ENCODE measurements around the gene ADCK1. TPM values are rescaled to one million over a fixed set of nuclear protein-coding genes. Genes with fewer than 3 reads are reported as not detected.

Gene ADCK1
- total RNA-seq, 6 donors from 2014 or later = 5.6 to 40.3 (median 9.2) TPM

GRCh38 chr14:77800814-77801213 lies 905 bp downstream of the ADCK1 start:
- H3K36me3 ChIP-seq = no peaks in the 10 kb centered on the region
- TF ChIP-seq CTCF (IDR thresholded peaks at IDR 0.05) (no peak), EP300 (IDR thresholded peaks at IDR 0.05) (no peak), POLR2AphosphoS5 (IDR thresholded peaks at IDR 0.05) (no peak), POLR2A (IDR thresholded peaks at IDR 0.05) (no peak)
- H3K4me1 ChIP-seq = peaks cover 0 to 13% (median 4%) of the 10 kb centered on the region in 4 donors
- no peaks in the 10 kb centered on the region for H3K9me3 ChIP-seq
- no peak for DNase-seq
- ATAC-seq (ENCODE audit: low FRiP score in 2 of 2) = no peak
- H3K27ac ChIP-seq = peak overlapping the region; percentile 84 to 97 (median 86)
- H3K27me3 ChIP-seq = no peaks in the 10 kb centered on the region
- 88 to 90% methylated on average over 1 of the region's 1 CpG for WGBS, 2 donors
- H3K4me3 ChIP-seq = peak overlapping the region in 3 of 4 donors; percentile 72 to 98 (median 93)

GRCh38 chr14:77804592-77804991 lies 4.7 kb downstream of the ADCK1 start:
- Histone ChIP-seq H3K4me3 (no peak overlapping the region), H3K36me3 (no peaks in the 10 kb centered on the region), H3K27ac (no peak overlapping the region), H3K27me3 (no peaks in the 10 kb centered on the region), H3K9me3 (no peaks in the 10 kb centered on the region), H3K4me1 (peaks cover 0 to 10% (median 2%) of the 10 kb centered on the region in 4 donors)
- WGBS, 2 donors = 66 to 67% methylated on average over 6 of the region's 6 CpGs
- DNase-seq (no peak), ATAC-seq (ENCODE audit: low FRiP score in 2 of 2) (no peak)
- TF ChIP-seq POLR2A (IDR thresholded peaks at IDR 0.05) = no peak
- peak in 1 of 6 experiments; percentile 14 for TF ChIP-seq CTCF (IDR thresholded peaks at IDR 0.05)

DNA sequence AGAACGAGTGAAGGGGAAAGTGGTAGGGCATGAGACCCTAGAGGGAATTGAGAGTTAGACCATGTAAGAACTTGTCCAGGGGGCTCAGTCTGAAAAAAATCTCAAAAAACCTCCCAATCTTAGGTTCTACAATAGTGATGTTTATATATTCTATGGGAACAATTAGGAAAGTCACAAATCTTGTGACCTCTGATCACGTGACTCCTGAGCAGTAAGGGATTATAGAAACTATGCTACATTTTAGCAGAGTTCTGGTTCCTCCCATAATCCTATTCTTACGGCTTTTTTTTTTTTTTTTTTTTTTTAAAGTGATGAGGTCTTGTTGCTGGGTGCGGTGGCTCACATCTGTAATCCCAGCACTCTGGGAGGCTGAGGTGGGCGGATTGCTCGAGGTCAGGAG lies 5.8 kb downstream of the ADCK1 start:
- 84 to 85% methylated on average over 6 of the region's 6 CpGs for WGBS, 2 donors
- DNase-seq (no peak), ATAC-seq (ENCODE audit: low FRiP score in 2 of 2) (no peak)
- H3K9me3 ChIP-seq = no peaks in the 10 kb centered on the region
- no peak for TF ChIP-seq EP300 (IDR thresholded peaks at IDR 0.05)
- no peak for TF ChIP-seq CTCF (IDR thresholded peaks at IDR 0.05)
- TF ChIP-seq POLR2A (IDR thresholded peaks at IDR 0.05) = no peak
- TF ChIP-seq POLR2AphosphoS5 (IDR thresholded peaks at IDR 0.05) = no peak
- no peak overlapping the region for H3K27ac ChIP-seq
- no peaks in the 10 kb centered on the region for H3K27me3 ChIP-seq
- H3K36me3 ChIP-seq = no peaks in the 10 kb centered on the region
- peaks cover 0 to 5% (median under 1%) of the 10 kb centered on the region in 4 donors for H3K4me1 ChIP-seq
- H3K4me3 ChIP-seq = no peak overlapping the region

- WGBS, 2 donors = 93 to 99% methylated on average over 3 of the region's 3 CpGs
- TF ChIP-seq CTCF (IDR thresholded peaks at IDR 0.05) (no peak), POLR2A (IDR thresholded peaks at IDR 0.05) (no peak), POLR2AphosphoS5 (IDR thresholded peaks at IDR 0.05) (no peak), EP300 (IDR thresholded peaks at IDR 0.05) (no peak)
- DNase-seq (no peak), ATAC-seq (ENCODE audit: low FRiP score in 2 of 2) (no peak)
- Histone ChIP-seq H3K36me3 (no peaks in the 10 kb centered on the region), H3K9me3 (no peaks in the 10 kb centered on the region), H3K4me1 (no peaks in the 10 kb centered on the region), H3K27me3 (no peaks in the 10 kb centered on the region), H3K27ac (no peak overlapping the region), H3K4me3 (no peak overlapping the region)
These were observed 8.3 kb downstream of the ADCK1 start for GRCh38 chr14:77808250-77808649.

DNA sequence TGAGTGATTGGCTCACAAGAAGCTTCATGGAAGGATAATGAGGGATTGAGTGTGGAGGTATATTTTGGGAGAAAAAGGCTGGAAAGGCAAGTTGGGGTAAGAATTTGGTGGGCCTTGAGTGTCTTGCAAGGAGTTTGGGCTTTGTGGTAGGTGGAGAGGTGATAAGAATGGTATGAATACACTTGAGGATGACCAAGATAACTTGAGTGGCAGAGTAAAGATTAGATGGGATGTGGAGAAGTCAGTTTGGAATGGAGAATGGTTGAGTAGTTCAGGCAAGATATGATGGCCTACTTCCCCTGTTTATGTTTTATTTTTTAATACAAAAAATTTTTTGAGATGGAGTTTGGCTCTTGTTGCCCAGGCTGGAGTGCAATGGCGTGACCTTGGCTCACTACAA lies 9.1 kb downstream of the ADCK1 start:
- no peak for ATAC-seq (ENCODE audit: low FRiP score in 2 of 2)
- H3K9me3 ChIP-seq = no peaks in the 10 kb centered on the region
- no peaks in the 10 kb centered on the region for H3K36me3 ChIP-seq
- no peak for DNase-seq
- H3K4me1 ChIP-seq = no peaks in the 10 kb centered on the region
- no peak overlapping the region for H3K4me3 ChIP-seq
- TF ChIP-seq CTCF (IDR thresholded peaks at IDR 0.05) (no peak), EP300 (IDR thresholded peaks at IDR 0.05) (no peak), POLR2AphosphoS5 (IDR thresholded peaks at IDR 0.05) (no peak), POLR2A (IDR thresholded peaks at IDR 0.05) (no peak)
- WGBS, 2 donors = 96 to 100% methylated on average over 1 of the region's 1 CpG
- H3K27ac ChIP-seq = no peak overlapping the region
- no peaks in the 10 kb centered on the region for H3K27me3 ChIP-seq

Data from upper lobe of left lung (tissue), 6 donors.